ENCODE results near the gene PLCB4.

DNA sequence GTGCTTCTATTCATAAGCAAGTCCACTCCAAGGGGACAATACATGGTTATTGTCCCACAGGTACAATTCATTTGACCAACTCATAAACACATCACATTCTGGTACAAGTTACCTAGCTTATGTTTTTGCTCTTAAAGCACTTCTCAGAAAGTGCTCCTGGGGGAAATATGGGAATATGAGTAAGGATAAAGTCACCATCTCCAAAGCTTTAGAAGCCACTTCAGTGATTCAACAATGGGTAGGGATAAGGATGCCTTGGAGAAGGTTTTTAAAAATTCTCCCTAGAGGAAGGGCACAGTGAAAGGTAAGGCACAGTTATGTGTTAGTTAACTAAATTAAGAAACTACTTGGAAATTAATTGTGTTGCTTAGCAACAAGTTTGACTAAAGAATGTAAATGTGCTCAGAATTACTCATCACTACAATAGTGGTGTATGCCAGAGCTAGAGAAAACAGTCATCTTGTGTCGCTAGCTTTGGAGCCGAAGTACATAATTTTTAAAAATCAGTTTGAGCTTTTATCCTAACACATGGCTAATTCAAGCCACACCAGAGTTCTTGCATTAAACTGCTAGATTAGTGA, 406.0 kb downstream of the PLCB4 start:
- TF ChIP-seq, protein P1, sequence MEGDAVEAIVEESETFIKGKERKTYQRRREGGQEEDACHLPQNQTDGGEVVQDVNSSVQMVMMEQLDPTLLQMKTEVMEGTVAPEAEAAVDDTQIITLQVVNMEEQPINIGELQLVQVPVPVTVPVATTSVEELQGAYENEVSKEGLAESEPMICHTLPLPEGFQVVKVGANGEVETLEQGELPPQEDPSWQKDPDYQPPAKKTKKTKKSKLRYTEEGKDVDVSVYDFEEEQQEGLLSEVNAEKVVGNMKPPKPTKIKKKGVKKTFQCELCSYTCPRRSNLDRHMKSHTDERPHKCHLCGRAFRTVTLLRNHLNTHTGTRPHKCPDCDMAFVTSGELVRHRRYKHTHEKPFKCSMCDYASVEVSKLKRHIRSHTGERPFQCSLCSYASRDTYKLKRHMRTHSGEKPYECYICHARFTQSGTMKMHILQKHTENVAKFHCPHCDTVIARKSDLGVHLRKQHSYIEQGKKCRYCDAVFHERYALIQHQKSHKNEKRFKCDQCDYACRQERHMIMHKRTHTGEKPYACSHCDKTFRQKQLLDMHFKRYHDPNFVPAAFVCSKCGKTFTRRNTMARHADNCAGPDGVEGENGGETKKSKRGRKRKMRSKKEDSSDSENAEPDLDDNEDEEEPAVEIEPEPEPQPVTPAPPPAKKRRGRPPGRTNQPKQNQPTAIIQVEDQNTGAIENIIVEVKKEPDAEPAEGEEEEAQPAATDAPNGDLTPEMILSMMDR (conservative IDR thresholded peaks at IDR 0.05) = no peak
- TF ChIP-seq EZH2 (IDR thresholded peaks at IDR 0.05; ENCODE audit: low read depth) = no peak

All from PC-9 (cell line).